LHCN-M2 (cell line): ENCODE data around the gene TIMD4. TPM values are rescaled to one million over a fixed set of nuclear protein-coding genes. Genes with fewer than 3 reads are reported as not detected.
"Not testable (repeated sequence)": the region's sequence is repeated elsewhere in the genome, so short reads cannot be mapped to it uniquely, and the experiment has no call there.

ENCODE experiments used
- DNase-seq: peaks from one replicate; pipeline ENCODE4 v3.0.0-alpha.2; 2012; ENCODE audit warnings: low read depth
- polyA plus RNA-seq: library from polyadenylated mRNA; unstranded; fragments of >200 nt; gene quantifications from one replicate; pipeline ENCODE4 v1.2.1, GENCODE V29; 2012; ENCODE audit warnings: missing spikeins
- total RNA-seq: library from RNA; depleted of rRNA; stranded (reverse); fragments of >200 nt; gene quantifications from 2 replicates; pipeline ENCODE4 v1.2.3, GENCODE V29; 2014; rRNA removed

Gene TIMD4
- not detected in 2 replicates for total RNA-seq
- not detected for polyA plus RNA-seq

- DNase-seq: no peak
Observed at GRCh38 chr5:156963125-156963524, at the start of gene TIMD4. Gene TIMD4, minus strand, starts transcription at chr5:156963226. Its CDS starts 28 bp downstream, at chr5:156963198.

- DNase-seq: no peak
Observed at GRCh38 chr5:157006262-157006661, 43.2 kb upstream of the TIMD4 start.

DNA sequence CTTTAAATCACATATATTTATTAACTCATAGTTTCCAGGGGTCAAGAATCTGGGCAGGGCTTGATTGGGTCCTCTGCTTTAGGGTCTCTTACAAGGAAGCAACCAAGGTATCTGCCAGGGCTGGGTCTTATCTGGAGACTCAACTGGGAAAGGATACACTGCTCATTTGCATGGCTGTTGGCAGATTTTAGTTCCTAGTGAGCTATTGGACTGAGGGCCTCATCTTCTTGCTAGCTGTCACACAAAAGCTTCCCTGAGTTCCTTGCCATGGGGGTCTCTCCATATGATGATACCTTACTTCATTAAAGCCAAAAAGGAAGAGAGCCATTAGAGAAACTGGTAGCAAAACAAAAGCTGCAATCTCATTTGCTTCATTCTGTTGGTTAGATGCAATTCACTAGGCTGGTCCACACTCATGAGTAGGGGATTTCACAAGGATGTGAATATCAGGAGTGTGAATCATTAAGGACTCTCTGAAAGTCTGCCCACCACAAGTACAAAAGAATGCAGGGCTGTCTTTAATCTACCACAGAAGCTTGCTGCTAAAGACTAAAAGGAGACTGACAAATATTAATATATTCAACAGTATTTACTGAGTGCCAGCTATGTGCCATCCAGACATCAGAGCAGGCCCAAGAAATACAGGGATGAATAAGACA lies 42.0 kb upstream of the TIMD4 start:
- DNase-seq: no peak

GRCh38 chr5:156991714-156992113 lies 28.7 kb upstream of the TIMD4 start:
- DNase-seq: no peak

DNA sequence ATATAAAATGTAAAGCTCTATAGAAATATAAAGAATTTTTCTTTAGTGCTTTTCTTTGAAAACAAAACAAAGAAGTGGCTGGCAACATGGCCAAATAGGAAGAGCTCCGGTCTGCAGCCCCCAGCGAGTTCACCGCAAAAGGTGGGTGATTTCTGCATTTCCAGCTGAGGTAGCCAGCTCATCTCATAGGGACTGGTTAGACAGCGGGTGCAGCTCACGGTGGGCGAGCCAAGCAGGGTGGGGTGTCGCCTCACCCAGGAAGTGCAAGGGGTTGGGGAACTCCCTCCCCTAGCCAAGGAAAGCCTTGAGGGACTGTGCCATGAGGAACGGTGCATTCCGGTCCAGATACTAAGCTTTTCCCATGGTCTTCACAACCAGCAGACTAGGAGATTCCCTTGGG lies 21.0 kb upstream of the TIMD4 start:
- DNase-seq: no peak

- DNase-seq: no peak
Observed at GRCh38 chr5:156981481-156981880, 18.5 kb upstream of the TIMD4 start.

- DNase-seq: no peak
Observed at GRCh38 chr5:156974328-156974727, 11.3 kb upstream of the TIMD4 start.

DNA sequence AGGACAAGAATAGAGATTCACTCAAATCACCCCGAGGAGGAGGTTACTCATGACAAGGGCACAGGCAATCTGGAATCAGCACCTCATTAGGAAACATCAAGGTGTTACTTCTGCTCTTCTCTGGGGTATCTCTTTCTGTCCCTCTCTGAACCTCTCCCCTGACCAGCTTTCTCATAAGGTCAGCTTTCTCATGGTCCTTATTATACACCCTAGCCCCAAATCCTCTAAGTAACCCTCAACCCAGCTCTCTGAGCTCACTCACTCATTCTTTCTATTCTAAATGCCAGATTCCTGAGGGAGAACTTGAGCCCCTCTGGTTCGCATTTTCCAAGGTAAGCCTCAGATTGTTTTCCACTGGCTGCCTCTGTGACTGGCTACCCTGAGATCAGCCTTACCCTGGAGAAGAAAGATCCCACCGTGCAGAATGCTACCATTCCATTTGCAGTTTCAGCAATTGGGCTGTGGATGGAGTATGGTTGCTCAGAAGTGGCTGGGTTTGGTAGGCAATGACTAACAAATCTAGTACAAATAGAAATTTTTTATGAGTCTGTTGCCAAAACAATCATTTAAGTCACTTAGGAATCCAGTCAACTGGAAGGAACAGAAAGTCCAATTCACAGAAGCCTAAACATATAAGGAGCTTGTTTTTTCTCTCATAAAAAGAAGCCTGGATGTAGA lies 9.0 kb upstream of the TIMD4 start:
- DNase-seq: no peak

GRCh38 chr5:156971415-156971814 lies 8.4 kb upstream of the TIMD4 start:
- no peak for DNase-seq

GRCh38 chr5:156967386-156967785 lies 4.4 kb upstream of the TIMD4 start:
- not testable (repeated sequence) for DNase-seq

DNA sequence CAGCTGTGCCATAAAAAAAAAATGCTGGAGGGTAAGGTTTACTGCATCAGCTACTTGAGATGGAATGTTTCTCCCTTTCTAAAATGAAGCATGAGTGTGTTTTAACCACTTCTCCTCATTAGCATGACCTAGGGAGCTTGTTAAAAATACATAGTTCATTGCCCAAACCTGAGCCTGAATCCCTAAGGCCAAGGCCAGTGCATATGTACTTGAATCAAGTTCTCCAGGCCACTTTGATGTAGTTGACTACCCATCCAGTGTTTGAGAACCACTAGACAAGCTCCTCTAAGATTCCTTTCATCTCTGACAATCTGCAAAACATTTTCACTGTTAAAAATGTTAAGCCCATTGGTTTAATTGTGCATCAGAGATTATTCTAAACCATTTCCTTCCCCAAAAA lies 6.7 kb downstream of the TIMD4 start:
- no peak for DNase-seq

DNA sequence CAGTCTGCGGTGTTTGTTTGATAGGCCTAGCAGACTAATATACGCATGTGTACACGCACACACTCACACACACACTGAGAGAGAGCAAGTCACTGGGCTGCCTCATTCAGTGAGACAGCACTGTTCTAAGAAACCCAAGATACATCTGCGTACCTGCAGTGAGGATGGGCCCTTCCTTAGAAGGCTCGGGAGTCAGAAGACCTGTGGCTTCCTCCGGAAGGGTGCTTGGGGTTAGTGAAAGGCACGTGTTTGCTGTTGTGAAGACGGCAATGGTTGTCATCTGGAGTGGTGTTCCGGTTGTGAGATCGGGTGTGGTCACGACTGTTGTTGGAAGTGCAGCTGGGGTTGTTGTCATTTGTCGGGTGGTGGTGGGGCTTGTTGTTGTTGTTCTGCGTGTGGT lies 11.7 kb downstream of the TIMD4 start:
- DNase-seq: no peak

DNA sequence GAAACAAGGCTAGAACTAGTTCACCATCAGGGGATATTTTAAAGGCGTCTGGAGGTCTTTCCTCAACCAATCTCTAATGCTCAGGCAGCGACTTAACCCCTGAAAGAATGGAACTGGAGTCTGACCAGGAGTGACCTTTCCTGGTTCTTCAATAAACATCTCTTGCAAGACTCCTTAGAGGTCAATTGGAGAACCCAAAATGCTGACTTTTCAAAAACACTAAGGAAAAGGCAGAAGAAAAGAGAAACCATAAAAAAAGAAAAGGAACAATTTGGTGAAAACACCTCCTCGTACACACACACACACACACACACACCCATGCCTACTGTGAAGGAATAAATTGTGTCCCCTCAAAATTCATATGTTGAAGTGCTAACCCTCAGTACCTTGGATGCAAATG lies 12.3 kb downstream of the TIMD4 start:
- DNase-seq: no peak

DNA sequence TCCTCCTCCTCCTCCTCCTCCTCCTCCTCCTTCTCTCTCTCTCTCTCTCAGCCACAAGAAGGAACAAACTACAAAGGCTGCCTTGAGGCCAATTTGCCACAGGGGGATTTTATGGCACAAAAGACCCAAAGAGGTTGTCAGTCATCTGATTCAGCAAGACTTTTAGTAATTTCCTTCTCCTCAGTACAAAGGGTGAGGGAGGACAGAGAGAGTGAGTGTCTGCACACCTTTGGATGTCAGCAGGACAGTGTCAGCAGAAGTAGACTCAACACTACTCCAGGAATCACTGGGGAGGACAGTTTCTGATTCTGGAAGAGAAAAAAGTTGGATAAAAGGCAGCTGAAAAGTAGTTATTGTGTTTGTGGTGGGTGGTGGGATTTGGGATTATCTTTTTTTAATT lies 13.6 kb downstream of the TIMD4 start:
- DNase-seq: no peak

DNA sequence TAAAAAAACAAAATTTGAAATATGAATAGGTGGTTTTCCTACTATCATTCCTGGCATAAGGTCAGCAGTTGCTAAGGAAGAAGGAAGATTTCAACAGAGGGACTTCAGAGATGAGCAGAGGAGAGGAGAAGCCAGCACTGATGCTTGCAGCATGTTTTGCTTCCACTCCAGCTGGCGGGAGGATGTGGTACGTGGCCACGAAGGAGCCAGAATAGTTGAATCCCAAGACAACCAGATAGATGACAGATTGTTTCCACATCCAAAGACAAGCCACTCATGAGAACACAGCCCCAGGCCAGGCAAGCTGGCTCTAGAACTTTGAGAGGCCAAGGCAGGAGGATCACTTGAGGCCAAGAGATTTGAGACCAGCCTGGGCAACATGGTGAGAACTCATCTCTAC lies 15.1 kb downstream of the TIMD4 start:
- no peak for DNase-seq

DNA sequence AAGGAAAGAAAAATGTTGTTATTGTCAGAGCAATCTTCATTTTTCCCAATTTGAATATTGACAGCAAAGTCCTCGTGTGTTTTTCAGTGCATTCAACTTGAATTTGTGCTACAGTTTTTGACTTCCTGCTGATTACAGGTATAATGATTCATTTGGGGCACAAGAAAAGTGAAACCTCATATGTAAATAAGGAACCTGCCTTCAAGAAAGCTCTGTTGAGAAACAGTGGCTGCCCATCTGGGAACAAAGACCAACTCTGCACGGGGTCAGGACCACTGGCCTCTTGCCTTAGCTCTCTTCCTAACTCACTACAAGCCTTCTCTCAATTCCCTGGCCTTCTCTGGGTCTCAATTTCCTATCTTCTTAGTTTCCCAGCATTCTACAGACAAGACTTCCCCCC lies 21.0 kb downstream of the TIMD4 start:
- no peak for DNase-seq

- DNase-seq: not testable (repeated sequence)
Observed at GRCh38 chr5:156940462-156940861, 22.6 kb downstream of the TIMD4 start.

- no peak for DNase-seq
Observed at GRCh38 chr5:156936972-156937371, 26.1 kb downstream of the TIMD4 start.

GRCh38 chr5:156934450-156935211 lies 28.4 kb downstream of the TIMD4 start:
- no peak for DNase-seq

- DNase-seq: no peak
Observed at GRCh38 chr5:156929366-156929948, 33.6 kb downstream of the TIMD4 start.

GRCh38 chr5:156927545-156927944 lies 35.5 kb downstream of the TIMD4 start:
- no peak for DNase-seq

DNA sequence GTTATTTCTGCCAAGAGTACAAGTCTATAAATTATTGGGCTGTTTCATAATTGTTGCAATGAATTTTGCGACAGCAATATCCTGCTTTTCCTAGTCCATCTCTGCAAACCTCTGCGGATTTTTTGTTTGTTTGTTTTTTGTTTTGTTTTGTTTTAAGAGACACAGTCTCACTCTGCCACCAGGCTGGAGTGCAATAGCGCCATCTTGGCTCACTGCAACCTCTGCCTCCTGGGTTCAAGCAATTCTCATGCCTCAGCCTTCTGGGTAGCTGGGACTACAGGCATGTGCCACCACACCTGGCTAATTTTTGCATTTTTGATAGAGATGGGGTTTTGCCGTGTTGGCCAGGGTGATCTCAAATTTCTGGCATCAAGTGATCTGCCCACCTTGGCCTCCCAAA lies 37.3 kb downstream of the TIMD4 start:
- not testable (repeated sequence) for DNase-seq
